Mesothelial cell of epicardium (in vitro differentiated cells): ENCODE results near the gene C12orf75. TPM values are rescaled to one million over a fixed set of nuclear protein-coding genes. Genes with fewer than 3 reads are reported as not detected.

ENCODE experiments used
- DNase-seq, 2 experiments: peaks; one replicate each; pipeline ENCODE4 v3.0.0; 2021; ENCODE audit warnings: low spot score in 2 of 2; ENCODE audit not compliant: unreplicated experiment in 2 of 2
- H3K27ac Mint-ChIP-seq: 2 replicates; pipeline ENCODE4 v1.8.0; 2021; ENCODE audit warnings: mixed read lengths
- H3K27me3 Mint-ChIP-seq: 2 replicates; pipeline ENCODE4 v1.8.0; 2021; ENCODE audit warnings: low read depth, mixed read lengths
- H3K36me3 Mint-ChIP-seq: 2 replicates; pipeline ENCODE4 v1.8.0; 2021; ENCODE audit warnings: mixed read lengths
- H3K4me1 Mint-ChIP-seq: 2 replicates; pipeline ENCODE4 v1.8.0; 2021; ENCODE audit warnings: mixed read lengths
- H3K4me3 Mint-ChIP-seq: 2 replicates; pipeline ENCODE4 v1.8.0; 2021; ENCODE audit warnings: mild to moderate bottlenecking, moderate library complexity, mixed read lengths
- H3K9me3 Mint-ChIP-seq: 2 replicates; pipeline ENCODE4 v1.8.0; 2021; ENCODE audit warnings: mixed read lengths
- CTCF ChIP-seq: fragments of 200-600 bp; sonication (generic); IDR thresholded peaks from one replicate; pipeline ENCODE4 v1.5.0; 2021; ENCODE audit warnings: antibody characterized with exemption; ENCODE audit not compliant: unreplicated experiment
- total RNA-seq: library from RNA; stranded (reverse); gene quantifications from 3 replicates; pipeline ENCODE4 v1.2.1, GENCODE V29; 2021

C12orf75 gene
- total RNA-seq, 1 donor from 2014 or later = 15.6 TPM

GRCh38 chr12:105391231-105391630 is 60.7 kb downstream of the C12orf75 start:
- Mint-ChIP-seq H3K4me3 (no peak overlapping the region), H3K4me1 (peaks cover 12% of the 10 kb centered on the region), H3K27ac (no peak overlapping the region), H3K9me3 (no peaks in the 10 kb centered on the region), H3K27me3 (no peaks in the 10 kb centered on the region), H3K36me3 (no peaks in the 10 kb centered on the region)
- DNase-seq = no peak
- TF ChIP-seq CTCF = no peak

DNA sequence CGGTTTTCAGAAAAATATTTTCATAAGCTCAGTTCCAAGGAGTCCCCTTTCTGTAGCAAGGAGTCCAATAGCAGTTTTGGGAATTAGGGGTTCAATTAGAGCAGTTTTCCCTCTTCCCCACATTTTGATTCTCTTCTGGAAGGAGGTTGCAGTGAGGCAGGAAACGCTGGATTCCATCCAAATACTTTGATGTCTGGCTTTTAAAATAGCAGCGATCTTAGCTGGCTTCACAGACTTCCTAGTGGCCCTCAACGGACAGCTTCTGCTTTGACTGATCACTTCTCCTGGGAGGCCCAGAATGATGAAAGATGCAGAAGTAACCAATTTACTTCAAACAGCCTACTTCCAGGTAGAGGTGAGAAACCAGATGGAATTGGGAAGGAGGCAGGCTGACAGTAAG is 63.1 kb downstream of the C12orf75 start:
- Mint-ChIP-seq H3K4me1 (peaks cover 12% of the 10 kb centered on the region), H3K4me3 (no peak overlapping the region), H3K27ac (no peak overlapping the region), H3K9me3 (peaks cover 6% of the 10 kb centered on the region), H3K36me3 (no peaks in the 10 kb centered on the region), H3K27me3 (no peaks in the 10 kb centered on the region)
- DNase-seq = no peak
- no peak for TF ChIP-seq CTCF

- Mint-ChIP-seq H3K27ac (no peak overlapping the region), H3K27me3 (no peaks in the 10 kb centered on the region), H3K4me1 (peaks cover 11% of the 10 kb centered on the region), H3K36me3 (no peaks in the 10 kb centered on the region), H3K4me3 (no peak overlapping the region), H3K9me3 (peaks cover 8% of the 10 kb centered on the region)
- no peak for DNase-seq
- TF ChIP-seq CTCF = no peak
Observed at GRCh38 chr12:105396024-105396423, 65.5 kb downstream of the C12orf75 start.

- Mint-ChIP-seq H3K4me3 (no peak overlapping the region), H3K9me3 (peaks cover 8% of the 10 kb centered on the region), H3K27ac (no peak overlapping the region), H3K27me3 (no peaks in the 10 kb centered on the region), H3K36me3 (no peaks in the 10 kb centered on the region), H3K4me1 (peaks cover 13% of the 10 kb centered on the region)
- TF ChIP-seq CTCF = no peak
- DNase-seq = no peak
Observed at GRCh38 chr12:105396983-105397382, 66.5 kb downstream of the C12orf75 start.

DNA sequence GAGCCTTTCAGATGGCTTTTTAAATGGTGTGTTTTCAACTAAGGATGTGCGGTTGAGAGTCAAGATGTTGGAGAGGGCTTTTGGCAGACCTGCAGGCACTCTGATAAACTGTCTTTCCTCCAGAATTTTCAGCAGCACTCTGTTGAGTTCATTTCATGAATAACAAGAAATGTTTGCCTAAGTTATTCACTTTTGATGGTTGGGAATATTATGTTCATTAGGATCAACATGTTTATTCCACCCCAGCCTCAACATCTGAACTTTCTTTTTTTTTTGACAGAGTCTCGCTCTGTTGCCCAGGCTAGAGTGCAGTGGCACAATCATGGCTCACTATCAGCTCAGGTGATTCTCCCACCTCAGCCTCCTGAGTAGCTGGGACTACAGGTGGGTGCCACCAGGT is 68.4 kb downstream of the C12orf75 start:
- no peak for TF ChIP-seq CTCF
- Mint-ChIP-seq H3K4me1 (peaks cover 5% of the 10 kb centered on the region), H3K4me3 (no peak overlapping the region), H3K27ac (no peak overlapping the region), H3K36me3 (no peaks in the 10 kb centered on the region), H3K27me3 (no peaks in the 10 kb centered on the region), H3K9me3 (peaks cover 8% of the 10 kb centered on the region)
- DNase-seq = no peak
